GM13977 (cell line): ENCODE results near the gene GPR25.
"Not testable (repeated sequence)": the region's sequence is repeated elsewhere in the genome, so short reads cannot be mapped to it uniquely, and the experiment has no call there.

Experiments
- DNase-seq: peaks from one replicate; pipeline ENCODE4 v3.0.0; 2012; ENCODE audit warnings: low spot score
- in situ Hi-C: fragments of 300-500 bp; cut with MboI; formaldehyde crosslinking; loops from one replicate; pipeline ENCODE4 v1.12.0; 2022; ENCODE audit warnings: low sequenced_read_pairs, low pct_unique_long_range_greater_than_20kb, mixed read lengths, inconsistent platforms; ENCODE audit not compliant: unreplicated experiment
- TF ChIP-seq, protein P1 (sequence below): IDR thresholded peaks from 2 replicates; pipeline ENCODE4 v1.5.1; 2012; ENCODE audit warnings: mild to moderate bottlenecking, control low read depth; ENCODE audit not compliant: insufficient read depth; ENCODE audit errors: extremely low read depth, missing control alignments

GPR25 gene

DNA sequence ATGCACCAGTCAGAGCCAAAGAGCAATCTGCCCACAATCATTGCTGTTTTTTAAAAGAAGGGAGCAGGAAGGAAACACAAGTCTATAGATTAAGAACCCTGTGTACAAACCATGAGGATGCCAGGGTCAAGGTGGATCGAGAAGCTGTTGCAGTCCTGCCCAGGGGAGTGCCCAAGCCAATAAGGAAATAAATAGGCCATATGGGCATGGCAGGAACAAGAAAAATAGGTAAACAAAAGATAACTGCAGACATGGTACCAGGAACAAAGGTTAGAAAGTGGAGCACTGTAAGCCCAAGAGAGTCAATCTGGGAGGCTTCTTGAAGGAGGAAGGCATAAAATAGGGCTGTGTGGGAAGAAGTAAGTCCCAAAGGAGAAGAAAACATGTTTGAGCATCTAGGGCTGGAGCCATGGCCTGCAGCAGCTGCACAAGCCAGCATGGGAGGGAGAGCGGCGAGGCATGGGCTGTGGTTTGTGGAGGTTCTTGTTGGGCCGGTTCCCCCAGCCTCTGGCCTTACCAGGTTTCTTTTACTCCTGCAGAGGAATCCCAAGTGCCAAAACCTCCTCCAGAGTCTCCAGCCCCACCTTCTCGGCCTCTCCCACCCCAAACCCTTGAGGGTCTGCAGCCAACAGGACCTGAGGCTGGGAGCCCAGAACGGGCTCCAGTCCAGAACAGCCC lies 35.5 kb downstream of the GPR25 start:
- no peak for DNase-seq
- TF ChIP-seq, protein P1, sequence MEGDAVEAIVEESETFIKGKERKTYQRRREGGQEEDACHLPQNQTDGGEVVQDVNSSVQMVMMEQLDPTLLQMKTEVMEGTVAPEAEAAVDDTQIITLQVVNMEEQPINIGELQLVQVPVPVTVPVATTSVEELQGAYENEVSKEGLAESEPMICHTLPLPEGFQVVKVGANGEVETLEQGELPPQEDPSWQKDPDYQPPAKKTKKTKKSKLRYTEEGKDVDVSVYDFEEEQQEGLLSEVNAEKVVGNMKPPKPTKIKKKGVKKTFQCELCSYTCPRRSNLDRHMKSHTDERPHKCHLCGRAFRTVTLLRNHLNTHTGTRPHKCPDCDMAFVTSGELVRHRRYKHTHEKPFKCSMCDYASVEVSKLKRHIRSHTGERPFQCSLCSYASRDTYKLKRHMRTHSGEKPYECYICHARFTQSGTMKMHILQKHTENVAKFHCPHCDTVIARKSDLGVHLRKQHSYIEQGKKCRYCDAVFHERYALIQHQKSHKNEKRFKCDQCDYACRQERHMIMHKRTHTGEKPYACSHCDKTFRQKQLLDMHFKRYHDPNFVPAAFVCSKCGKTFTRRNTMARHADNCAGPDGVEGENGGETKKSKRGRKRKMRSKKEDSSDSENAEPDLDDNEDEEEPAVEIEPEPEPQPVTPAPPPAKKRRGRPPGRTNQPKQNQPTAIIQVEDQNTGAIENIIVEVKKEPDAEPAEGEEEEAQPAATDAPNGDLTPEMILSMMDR: no peak
- in situ Hi-C loops: no loop called here

DNA sequence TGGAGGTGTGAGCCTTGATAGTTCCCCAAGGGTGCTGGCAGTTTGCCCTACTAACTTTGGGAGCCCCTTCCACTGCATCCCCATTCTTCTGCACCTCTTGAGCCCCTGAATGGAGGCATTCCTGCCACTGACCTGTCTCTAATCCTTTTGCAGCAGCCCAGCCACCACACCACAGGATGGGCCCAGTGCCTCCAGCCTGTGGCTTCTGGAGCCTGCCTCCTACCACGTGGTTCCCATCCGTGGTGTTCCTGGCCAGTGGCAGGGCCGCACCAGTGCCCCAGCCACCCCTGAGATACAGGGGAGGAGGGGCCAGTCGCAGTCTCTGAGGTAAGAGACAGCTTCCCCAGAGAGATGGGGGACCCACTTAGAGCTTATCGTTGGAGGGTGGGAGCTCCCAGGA lies 36.3 kb downstream of the GPR25 start:
- in situ Hi-C loops: no loop called here
- no peak for DNase-seq
- TF ChIP-seq, protein P1: no peak

DNA sequence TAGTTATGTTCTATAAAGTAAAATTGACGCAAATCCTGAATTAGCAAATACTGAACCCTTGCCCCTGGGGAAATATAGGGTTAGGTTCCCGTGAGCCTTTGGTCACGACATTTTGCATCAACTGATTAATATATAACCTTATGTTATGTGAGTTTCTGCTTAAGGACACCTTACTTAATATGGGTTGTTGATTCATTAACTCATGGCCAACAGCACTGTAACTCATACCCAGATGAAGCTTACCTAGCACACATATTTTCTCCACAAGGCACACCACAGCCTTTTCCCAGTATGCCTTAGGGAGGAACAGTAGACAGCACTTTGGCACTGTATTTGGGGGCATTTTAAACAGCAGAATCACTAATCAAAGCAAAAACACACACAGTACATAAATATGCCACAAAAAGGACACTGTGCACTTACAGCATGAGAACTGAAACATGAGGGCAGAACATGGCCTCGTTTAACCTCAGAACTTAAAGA lies 37.0 kb downstream of the GPR25 start:
- in situ Hi-C loops: no loop called here
- peak; percentile 38 for DNase-seq
- TF ChIP-seq, protein P1: no peak

DNA sequence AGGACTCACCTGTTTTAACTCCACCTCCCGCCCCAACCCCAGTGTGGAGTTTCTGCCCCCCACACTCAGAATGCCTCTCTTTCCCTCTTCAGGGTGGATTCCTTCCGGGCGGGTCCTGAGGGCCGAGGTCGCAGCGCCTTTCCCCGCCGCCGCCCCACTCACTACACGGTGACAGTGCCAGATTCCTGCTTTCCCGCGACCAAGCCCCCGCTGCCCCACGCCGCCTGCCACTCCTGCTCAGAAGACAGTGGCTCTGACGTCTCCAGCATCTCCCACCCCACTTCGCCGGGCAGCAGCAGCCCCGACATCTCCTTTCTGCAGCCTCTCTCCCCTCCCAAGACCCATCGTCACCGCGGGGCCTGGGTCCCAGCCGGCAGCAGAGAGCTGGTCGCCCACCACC lies 38.6 kb downstream of the GPR25 start:
- TF ChIP-seq, protein P1: no peak
- DNase-seq: no peak
- in situ Hi-C loops: no loop called here

DNA sequence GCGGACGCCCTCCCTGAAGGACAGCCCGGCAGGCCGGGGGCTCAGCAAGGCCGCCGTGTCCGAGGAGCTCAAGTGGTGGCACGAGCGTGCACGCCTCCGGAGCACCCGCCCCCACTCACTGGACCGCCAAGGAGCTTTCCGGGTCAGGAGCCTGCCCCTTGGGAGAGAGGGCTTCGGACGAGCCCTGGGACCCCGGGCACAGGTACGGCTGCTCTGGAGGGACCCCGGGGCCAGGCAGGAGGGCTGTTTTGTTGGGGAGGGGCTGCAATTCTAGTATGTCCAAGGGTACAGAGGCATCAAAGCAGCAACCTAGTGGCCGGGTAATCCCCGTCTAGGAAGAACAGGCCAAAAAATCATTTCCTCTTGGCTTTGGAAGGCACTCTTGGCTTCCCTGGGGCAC lies 39.2 kb downstream of the GPR25 start:
- in situ Hi-C loops, DNase-seq: not testable (repeated sequence)

DNA sequence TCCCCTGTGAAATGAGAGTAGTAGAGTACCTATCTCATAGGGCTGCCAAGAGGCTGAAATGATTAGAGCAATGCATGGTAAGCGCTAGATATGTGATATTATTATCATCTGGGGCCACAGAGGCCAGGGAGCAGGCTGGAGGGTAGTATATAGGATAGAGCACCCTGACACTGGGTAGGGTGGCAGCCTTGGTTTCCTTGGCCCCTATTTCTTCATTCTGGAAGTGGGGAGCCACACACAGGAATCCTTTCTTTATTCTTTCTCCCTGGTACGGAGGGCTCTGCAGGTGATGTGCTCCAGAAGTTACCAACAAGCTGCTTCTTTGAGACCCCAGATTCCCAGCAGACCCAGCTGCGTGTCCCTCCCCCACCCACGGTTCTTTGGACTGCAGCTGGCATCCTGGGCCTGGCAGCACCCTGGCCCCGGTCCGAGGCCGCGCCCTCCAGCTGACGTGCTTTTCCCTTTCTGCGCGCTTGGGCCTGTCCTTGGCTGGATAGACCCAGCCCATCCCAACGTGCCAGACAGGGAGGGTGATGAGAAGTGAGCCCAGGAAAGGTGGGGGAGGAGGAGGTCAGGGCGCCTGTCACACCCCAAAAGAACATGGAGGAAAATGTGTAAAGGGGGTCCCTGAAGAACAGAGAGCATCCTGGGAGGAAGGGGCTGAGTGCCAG lies 40.1 kb downstream of the GPR25 start:
- DNase-seq: no peak
- in situ Hi-C loops: no loop called here
- TF ChIP-seq, protein P1: no peak

DNA sequence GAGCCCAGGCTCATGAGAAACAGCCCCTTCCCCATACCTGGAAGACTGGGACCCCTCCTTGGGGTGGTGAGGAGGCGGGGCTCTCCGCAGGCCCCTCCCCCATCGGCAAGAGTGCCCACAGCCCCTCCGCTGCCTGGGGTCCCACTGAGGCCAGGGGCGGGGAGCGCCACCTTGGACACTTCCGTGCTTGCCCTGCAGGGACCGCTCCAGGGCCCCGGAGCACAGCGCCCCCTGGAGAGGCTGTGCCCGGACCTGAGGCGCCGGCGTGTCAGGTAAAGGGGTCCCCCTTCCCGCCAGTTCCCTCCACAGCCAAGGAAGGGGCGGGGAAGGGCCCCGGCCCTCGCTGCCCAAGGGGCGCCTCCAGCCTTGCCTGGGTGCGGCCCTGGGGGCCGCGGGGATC lies 43.4 kb downstream of the GPR25 start:
- in situ Hi-C loops: no loop called here
- DNase-seq: no peak

More for the DNA sequence above, 43.4 kb downstream of the GPR25 start:
- TF ChIP-seq, protein P1: peak; percentile 16
